ENCODE measurements around the gene BRINP1.

Gene BRINP1

GRCh38 chr9:119368681-119369581 lies at the start of gene BRINP1:
BRINP1 (minus strand) TSS chr9:119369435; CDS start chr9:119313355, 56,080 bp downstream.
- no peak for TF ChIP-seq CTCF (IDR thresholded peaks at IDR 0.05; ENCODE audit: low read depth, low read length, missing control alignments)

GRCh38 chr9:119418721-119419120 lies 49.5 kb upstream of the BRINP1 start:
- DNase-seq (ENCODE audit: low read depth): no peak
- no peak for TF ChIP-seq CTCF (IDR thresholded peaks at IDR 0.05; ENCODE audit: low read depth, low read length, missing control alignments)
- no peak overlapping the region for H3K4me3 ChIP-seq (ENCODE audit: low read depth, low read length)

More at GRCh38 chr9:119368681-119369581, at the start of gene BRINP1:
- H3K4me3 ChIP-seq (ENCODE audit: low read depth, low read length): no peak within 1 kb of the TSS
- DNase-seq (ENCODE audit: low read depth): no peak

GRCh38 chr9:119416793-119417192 lies 47.6 kb upstream of the BRINP1 start:
- no peak for TF ChIP-seq CTCF (IDR thresholded peaks at IDR 0.05; ENCODE audit: low read depth, low read length, missing control alignments)
- H3K4me3 ChIP-seq (ENCODE audit: low read depth, low read length): no peak overlapping the region
- DNase-seq (ENCODE audit: low read depth): no peak

- no peak overlapping the region for H3K4me3 ChIP-seq (ENCODE audit: low read depth, low read length)
- TF ChIP-seq CTCF (IDR thresholded peaks at IDR 0.05; ENCODE audit: low read depth, low read length, missing control alignments): no peak
- no peak for DNase-seq (ENCODE audit: low read depth)
These were observed 43.2 kb upstream of the BRINP1 start for GRCh38 chr9:119412399-119412798.

GRCh38 chr9:119409552-119409951 lies 40.3 kb upstream of the BRINP1 start:
- DNase-seq (ENCODE audit: low read depth): no peak
- no peak for TF ChIP-seq CTCF (IDR thresholded peaks at IDR 0.05; ENCODE audit: low read depth, low read length, missing control alignments)
- H3K4me3 ChIP-seq (ENCODE audit: low read depth, low read length): no peak overlapping the region

GRCh38 chr9:119400606-119401005 lies 31.4 kb upstream of the BRINP1 start:
- DNase-seq (ENCODE audit: low read depth): no peak
- TF ChIP-seq CTCF (IDR thresholded peaks at IDR 0.05; ENCODE audit: low read depth, low read length, missing control alignments): no peak
- H3K4me3 ChIP-seq (ENCODE audit: low read depth, low read length): no peak overlapping the region

GRCh38 chr9:119398350-119398749 lies 29.1 kb upstream of the BRINP1 start:
- no peak for TF ChIP-seq CTCF (IDR thresholded peaks at IDR 0.05; ENCODE audit: low read depth, low read length, missing control alignments)
- no peak overlapping the region for H3K4me3 ChIP-seq (ENCODE audit: low read depth, low read length)
- no peak for DNase-seq (ENCODE audit: low read depth)

All from GM12864 (cell line).